Lower leg skin (tissue), 4 donors: Measurements from ENCODE around the gene OR8B12. TPM values are rescaled to one million over a fixed set of nuclear protein-coding genes. Genes with fewer than 3 reads are reported as not detected.
"Not testable (repeated sequence)": the region's sequence is repeated elsewhere in the genome, so short reads cannot be mapped to it uniquely, and the experiment has no call there.

ENCODE experiments used
- DNase-seq, 2 donors: peaks; one replicate each; pipeline ENCODE4 v3.0.0-alpha.2; 2019; ENCODE audit warnings: low spot score in 2 of 2
- H3K4me3 ChIP-seq: fragments of 200-600 bp; sonication (generic); 2 replicates; pipeline ENCODE4 v1.5.1; 2017; ENCODE audit warnings: mild to moderate bottlenecking, low read depth; ENCODE audit not compliant: poor library complexity, severe bottlenecking
- CTCF ChIP-seq, 3 donors: fragments of 450-650 bp; IDR thresholded peaks; one replicate each; pipeline ENCODE4 v1.5.1; 2016; ENCODE audit warnings: antibody characterized with exemption in 3 of 3, mild to moderate bottlenecking in 3 of 3, moderate library complexity in 2 of 3
- POLR2A ChIP-seq, 2 donors: fragments of 450-650 bp; IDR thresholded peaks; one replicate each; pipeline ENCODE4 v1.6.1; 2016 to 2017; ENCODE audit warnings: antibody characterized with exemption in 2 of 2, mild to moderate bottlenecking in 1 of 2, moderate library complexity in 1 of 2
- WGBS, 2 donors: methylation state at CpG; one replicate each; pipeline ENCODE4 v1.1.5; 2018; 5-methylcytosine and 5-hydroxymethylcytosine counted together
- intact Hi-C: fragments of 100-400 bp; cut with DNase I; formaldehyde crosslinking; loops from one replicate; pipeline ENCODE4 v1.15.0; 2023; ENCODE audit warnings: low total_unique reads
- total RNA-seq, 4 donors: library from RNA; depleted of rRNA; stranded (reverse); fragments of >200 nt; gene quantifications; one replicate each; pipeline ENCODE4 v1.1.0, GENCODE V29; 2016

OR8B12 gene
- total RNA-seq, 4 donors from 2014 or later = not detected

GRCh38 chr11:124519850-124520549, 23.5 kb downstream of the OR8B12 start:
- TF ChIP-seq POLR2A (IDR thresholded peaks at IDR 0.05) (no peak), CTCF (IDR thresholded peaks at IDR 0.05) (no peak)
- intact Hi-C loops = no loop called here
- DNase-seq = no peak
- no peak overlapping the region for H3K4me3 ChIP-seq
- 30 to 41% methylated on average over 2 of the region's 2 CpGs for WGBS, 2 donors

GRCh38 chr11:124518989-124519451, 24.4 kb downstream of the OR8B12 start:
- TF ChIP-seq POLR2A (IDR thresholded peaks at IDR 0.05) (no peak), CTCF (IDR thresholded peaks at IDR 0.05) (no peak)
- H3K4me3 ChIP-seq = no peak overlapping the region
- intact Hi-C loops = no loop called here
- DNase-seq = no peak
- 84 to 87% methylated on average over 3 of the region's 3 CpGs for WGBS, 2 donors

GRCh38 chr11:124517314-124517713, 26.1 kb downstream of the OR8B12 start:
- 87 to 92% methylated on average over 12 of the region's 12 CpGs for WGBS, 2 donors
- intact Hi-C loops = no loop called here
- DNase-seq = no peak
- no peak overlapping the region for H3K4me3 ChIP-seq
- no peak for TF ChIP-seq CTCF (IDR thresholded peaks at IDR 0.05)
- no peak for TF ChIP-seq POLR2A (IDR thresholded peaks at IDR 0.05)

- 91 to 92% methylated on average over 4 of the region's 4 CpGs for WGBS, 2 donors
- H3K4me3 ChIP-seq, DNase-seq, intact Hi-C loops: not testable (repeated sequence)
Observed at GRCh38 chr11:124514675-124515074, 28.8 kb downstream of the OR8B12 start.

- TF ChIP-seq POLR2A (IDR thresholded peaks at IDR 0.05) (no peak), CTCF (IDR thresholded peaks at IDR 0.05) (no peak)
- DNase-seq = no peak
- WGBS, 2 donors = 87 to 91% methylated on average over 3 of the region's 3 CpGs
- no peak overlapping the region for H3K4me3 ChIP-seq
- intact Hi-C loops = no loop called here
Observed at GRCh38 chr11:124514131-124514530, 29.3 kb downstream of the OR8B12 start.

- intact Hi-C loops = no loop called here
- no peak overlapping the region for H3K4me3 ChIP-seq
- DNase-seq = no peak
- TF ChIP-seq CTCF (IDR thresholded peaks at IDR 0.05) (no peak), POLR2A (IDR thresholded peaks at IDR 0.05) (no peak)
Observed at GRCh38 chr11:124511745-124512144, 31.7 kb downstream of the OR8B12 start.
